WTC11 (cell line): ENCODE data around the gene RNASET2. TPM values are rescaled to one million over a fixed set of nuclear protein-coding genes. Genes with fewer than 3 reads are reported as not detected.

Experiments
- ATAC-seq: fragments of 200-7000 bp; cut with Tn5 transposase; 2 replicates; pipeline ENCODE4 v1.10.0; 2021; ENCODE audit warnings: mild to moderate bottlenecking, moderate library complexity
- CTCF ChIA-PET: fragments of 300-600 bp; sonication (Branson Sonifier 250); formaldehyde crosslinking; loops from one replicate; lab custom pipeline; 2021; ENCODE audit warnings: antibody characterized with exemption; lab: Charles Lee
- POLR2A ChIA-PET: fragments of 350-600 bp; sonication (Branson Sonifier 250); formaldehyde crosslinking; loops from one replicate; lab custom pipeline; 2021; ENCODE audit warnings: antibody characterized with exemption; lab: Charles Lee
- DNase-seq: peaks from one replicate; pipeline ENCODE4 v3.0.0; 2021; ENCODE audit warnings: low spot score
- H3K27ac Mint-ChIP-seq: 2 replicates; pipeline ENCODE4 v1.8.0; 2021; ENCODE audit warnings: mixed read lengths
- H3K27me3 Mint-ChIP-seq: 2 replicates; pipeline ENCODE4 v1.8.0; 2021; ENCODE audit warnings: low read depth, mild to moderate bottlenecking, moderate library complexity, mixed read lengths
- H3K36me3 Mint-ChIP-seq: 2 replicates; pipeline ENCODE4 v1.8.0; 2021; ENCODE audit warnings: mixed read lengths
- H3K4me1 Mint-ChIP-seq: 2 replicates; pipeline ENCODE4 v1.8.0; 2022; ENCODE audit warnings: mixed read lengths
- H3K4me3 Mint-ChIP-seq: 2 replicates; pipeline ENCODE4 v1.8.0; 2021; ENCODE audit warnings: mild to moderate bottlenecking, moderate library complexity, mixed read lengths
- H3K9me3 Mint-ChIP-seq: 2 replicates; pipeline ENCODE4 v1.8.0; 2021; ENCODE audit warnings: mixed read lengths
- ARID4B ChIP-seq: sonication (generic); formaldehyde crosslinking; IDR thresholded peaks from 2 replicates; pipeline ENCODE4 v1.8.0; 2023; ENCODE audit warnings: missing genetic modification reagents, mild to moderate bottlenecking, borderline replicate concordance
- ATF1 ChIP-seq: sonication (generic); formaldehyde crosslinking; IDR thresholded peaks from 2 replicates; pipeline ENCODE4 v1.8.1; 2023; ENCODE audit warnings: mild to moderate bottlenecking, moderate library complexity, missing genetic modification reagents
- CREM ChIP-seq: sonication (generic); formaldehyde crosslinking; IDR thresholded peaks from 2 replicates; pipeline ENCODE4 v1.8.1; 2022; ENCODE audit warnings: mild to moderate bottlenecking, missing genetic modification reagents, moderate library complexity
- ELF4 ChIP-seq: sonication (generic); formaldehyde crosslinking; IDR thresholded peaks from 2 replicates; pipeline ENCODE4 v1.8.1; 2022; ENCODE audit warnings: low read depth, mild to moderate bottlenecking, moderate library complexity, missing genetic modification reagents
- ERG ChIP-seq: fragments of 250-450 bp; sonication (Bioruptor Pico); IDR thresholded peaks from 2 replicates; pipeline ENCODE4 v1.8.0; 2021; ENCODE audit warnings: mild to moderate bottlenecking
- FOXP1 ChIP-seq: sonication (generic); formaldehyde crosslinking; IDR thresholded peaks from 2 replicates; pipeline ENCODE4 v1.8.0; 2022; ENCODE audit warnings: missing genetic modification reagents, mild to moderate bottlenecking, moderate library complexity, borderline replicate concordance
- FOXP4 ChIP-seq: sonication (generic); formaldehyde crosslinking; IDR thresholded peaks from 2 replicates; pipeline ENCODE4 v1.8.0; 2022; ENCODE audit warnings: mild to moderate bottlenecking, missing genetic modification reagents
- GRHL2 ChIP-seq: fragments of 250-450 bp; sonication (Bioruptor Pico); IDR thresholded peaks from 2 replicates; pipeline ENCODE4 v1.8.0; 2022; ENCODE audit warnings: mild to moderate bottlenecking, moderate library complexity; ENCODE audit not compliant: insufficient replicate concordance, severe bottlenecking
- IRF2 ChIP-seq: sonication (generic); formaldehyde crosslinking; IDR thresholded peaks from 2 replicates; pipeline ENCODE4 v1.8.0; 2022; ENCODE audit warnings: low read depth, missing genetic modification reagents, borderline replicate concordance
- JAZF1 ChIP-seq: fragments of 250-450 bp; sonication (Bioruptor Pico); IDR thresholded peaks from 2 replicates; pipeline ENCODE4 v1.9.0; 2021; ENCODE audit warnings: moderate library complexity, mild to moderate bottlenecking, inconsistent platforms
- KAT7 ChIP-seq: sonication (generic); formaldehyde crosslinking; IDR thresholded peaks from 2 replicates; pipeline ENCODE4 v1.8.1; 2023; ENCODE audit warnings: missing genetic modification reagents, mild to moderate bottlenecking, borderline replicate concordance
- MAX ChIP-seq: sonication (generic); formaldehyde crosslinking; IDR thresholded peaks from 2 replicates; pipeline ENCODE4 v1.8.0; 2022; ENCODE audit warnings: mild to moderate bottlenecking, missing genetic modification reagents
- NR1H2 ChIP-seq: sonication (generic); formaldehyde crosslinking; IDR thresholded peaks from 2 replicates; pipeline ENCODE4 v1.9.0; 2021; ENCODE audit warnings: mild to moderate bottlenecking, moderate library complexity, missing genetic modification reagents
- PRRX2 ChIP-seq: fragments of 250-450 bp; sonication (Bioruptor Pico); IDR thresholded peaks from 2 replicates; pipeline ENCODE4 v1.8.0; 2021; ENCODE audit warnings: mild to moderate bottlenecking
- RELA ChIP-seq: sonication (generic); formaldehyde crosslinking; IDR thresholded peaks from 2 replicates; pipeline ENCODE4 v1.8.1; 2022; ENCODE audit warnings: missing genetic modification reagents, mild to moderate bottlenecking, borderline replicate concordance
- RORB ChIP-seq: fragments of 250-450 bp; sonication (Bioruptor Pico); IDR thresholded peaks from 2 replicates; pipeline ENCODE4 v1.9.0; 2021; ENCODE audit warnings: mild to moderate bottlenecking
- SOX15 ChIP-seq: fragments of 250-450 bp; sonication (Bioruptor Pico); IDR thresholded peaks from 2 replicates; pipeline ENCODE4 v1.9.0; 2021; ENCODE audit warnings: mild to moderate bottlenecking
- STAT6 ChIP-seq: sonication (generic); formaldehyde crosslinking; conservative IDR thresholded peaks from 2 replicates; pipeline ENCODE4 v1.8.1; 2023; ENCODE audit warnings: mild to moderate bottlenecking, low read depth, missing genetic modification reagents, moderate library complexity
- USF1 ChIP-seq: sonication (generic); formaldehyde crosslinking; IDR thresholded peaks from 2 replicates; pipeline ENCODE4 v1.8.0; 2022; ENCODE audit warnings: mild to moderate bottlenecking, missing genetic modification reagents
- ZBTB21 ChIP-seq: sonication (generic); formaldehyde crosslinking; IDR thresholded peaks from 2 replicates; pipeline ENCODE4 v1.8.1; 2023; ENCODE audit warnings: mild to moderate bottlenecking, missing genetic modification reagents, borderline replicate concordance
- ZNF138 ChIP-seq: sonication (generic); formaldehyde crosslinking; conservative IDR thresholded peaks from 2 replicates; pipeline ENCODE4 v1.8.1; 2022; ENCODE audit warnings: mild to moderate bottlenecking, moderate library complexity, missing genetic modification reagents
- ZNF219 ChIP-seq: sonication (generic); formaldehyde crosslinking; IDR thresholded peaks from 2 replicates; pipeline ENCODE4 v1.8.0; 2023; ENCODE audit warnings: missing genetic modification reagents, mild to moderate bottlenecking, borderline replicate concordance
- total RNA-seq: library from RNA; stranded (reverse); gene quantifications from 3 replicates; pipeline ENCODE4 v1.2.3, GENCODE V29; 2021

The RNASET2 gene
- total RNA-seq, 1 experiment from 2014 or later, result 35.6 TPM

- ATAC-seq, result no peak
- Mint-ChIP-seq H3K4me3 (peak overlapping the region; percentile 89), H3K4me1 (peaks cover 27% of the 10 kb centered on the region), H3K9me3 (no peaks in the 10 kb centered on the region), H3K36me3 (peaks cover 24% of the 10 kb centered on the region), H3K27me3 (no peaks in the 10 kb centered on the region)
- ChIA-PET POLR2A (interaction anchor here (0.6 to 2.8 kb wide), 4 partner anchors 8 to 916 kb away, joined by 3 to 8 read pairs (median 4); partner anchors contain the start of gene RNASET2), CTCF (interaction anchor here (1.2 to 3.2 kb wide), 8 partner anchors 11 to 285 kb away, joined by 3 to 42 read pairs (median 6); no protein-coding TSS in a partner anchor)
- TF ChIP-seq RORB (CRISPR knock-in tag) (no peak), ZNF219 (CRISPR knock-in tag) (no peak), USF1 (no peak), NR1H2 (no peak), CREM (CRISPR knock-in tag) (no peak), PRRX2 (CRISPR knock-in tag) (no peak), SOX15 (CRISPR knock-in tag) (no peak), ZBTB21 (CRISPR knock-in tag) (no peak), ATF1 (CRISPR knock-in tag) (no peak)
- TF ChIP-seq, all 79 proteins: peak for 0
- DNase-seq, result no peak
- peak overlapping the region; percentile 65; the same call in 1 of the 2 replicates for H3K27ac Mint-ChIP-seq
Measured at GRCh38 chr6:166999884-167000253, 43.5 kb upstream of the RNASET2 start.

- ChIA-PET POLR2A (interaction anchor here (0.6 to 2.8 kb wide), 6 partner anchors 9 to 917 kb away, joined by 3 to 8 read pairs (median 4); partner anchors contain the start of gene RNASET2), CTCF (interaction anchor here (1.0 to 3.2 kb wide), 11 partner anchors 10 to 284 kb away, joined by 3 to 42 read pairs (median 6); no protein-coding TSS in a partner anchor)
- Mint-ChIP-seq H3K27ac (peak within 1 kb of the TSS; percentile 65; the same call in 1 of the 2 replicates), H3K27me3 (no peaks in the 10 kb centered on the region), H3K4me1 (peaks cover 27% of the 10 kb centered on the region), H3K4me3 (peak within 1 kb of the TSS; percentile 89), H3K36me3 (peaks cover 29% of the 10 kb centered on the region), H3K9me3 (no peaks in the 10 kb centered on the region)
- ATAC-seq (peak; percentile 96), DNase-seq (peak; percentile 92)
- no peak for TF ChIP-seq ZNF138
- TF ChIP-seq RELA (CRISPR knock-in tag), result peak; percentile 60; the same call in 1 of the 2 replicates
- peak; percentile 73; the same call in 1 of the 2 replicates for TF ChIP-seq CREM (CRISPR knock-in tag)
- peak; percentile 79 for TF ChIP-seq FOXP4
- TF ChIP-seq FOXP1, result peak; percentile 82
- no peak for TF ChIP-seq JAZF1 (CRISPR knock-in tag)
- TF ChIP-seq KAT7 (CRISPR knock-in tag), result no peak; the same call in 1 of the 2 replicates
- TF ChIP-seq ARID4B, result no peak
- no peak; the same call in 1 of the 2 replicates for TF ChIP-seq ELF4
- no peak for TF ChIP-seq IRF2 (CRISPR knock-in tag)
- TF ChIP-seq STAT6 (CRISPR knock-in tag), result no peak
- TF ChIP-seq MAX, result peak; percentile 63; the same call in 1 of the 2 replicates
- TF ChIP-seq SOX15 (CRISPR knock-in tag), result no peak
- TF ChIP-seq GRHL2 (CRISPR knock-in tag), result no peak
- TF ChIP-seq ERG (CRISPR knock-in tag), result no peak
Measured at GRCh38 chr6:166999145-166999883, 43.0 kb upstream of the RNASET2 start, which contains the start of gene CEP43. Gene CEP43, plus strand, starts transcription at chr6:166999397. Its CDS starts 16 bp downstream, at chr6:166999413.
